HG02943 (cell line): ENCODE measurements around the gene TTC23L.
"Not testable (repeated sequence)": the region's sequence is repeated elsewhere in the genome, so short reads cannot be mapped to it uniquely, and the experiment has no call there.

Source experiments
- ATAC-seq: cut with Tn5 transposase; IDR thresholded peaks from one replicate; pipeline ENCODE4 v1.9.1; 2021; ENCODE audit warnings: mild to moderate bottlenecking, low read depth, moderate library complexity; ENCODE audit not compliant: unreplicated experiment

Gene TTC23L

GRCh38 chr5:34838785-34839714, at the start of gene TTC23L:
Gene TTC23L (plus strand): TSS chr5:34839164. CDS start chr5:34840672, 1,508 bp downstream.
- peak; percentile 97 for ATAC-seq

GRCh38 chr5:34789639-34790038, 49.3 kb upstream of the TTC23L start:
- ATAC-seq: no peak

- ATAC-seq: no peak
Observed at GRCh38 chr5:34790069-34790468, 48.9 kb upstream of the TTC23L start.

- no peak for ATAC-seq
Observed at GRCh38 chr5:34791761-34792244, 47.2 kb upstream of the TTC23L start.

GRCh38 chr5:34802834-34803563, 36.0 kb upstream of the TTC23L start:
- ATAC-seq: no peak

- no peak for ATAC-seq
Observed at GRCh38 chr5:34803974-34804732, 34.8 kb upstream of the TTC23L start.

- no peak for ATAC-seq
Observed at GRCh38 chr5:34804913-34805312, 34.1 kb upstream of the TTC23L start.

GRCh38 chr5:34806532-34806931, 32.4 kb upstream of the TTC23L start:
- no peak for ATAC-seq

- ATAC-seq: no peak
Observed at GRCh38 chr5:34811706-34812105, 27.3 kb upstream of the TTC23L start.

GRCh38 chr5:34813509-34813908, 25.5 kb upstream of the TTC23L start:
- no peak for ATAC-seq

- no peak for ATAC-seq
Observed at GRCh38 chr5:34817558-34818351, 21.2 kb upstream of the TTC23L start.

GRCh38 chr5:34818717-34819116, 20.2 kb upstream of the TTC23L start:
- no peak for ATAC-seq

- ATAC-seq: no peak
Observed at GRCh38 chr5:34820593-34820992, 18.4 kb upstream of the TTC23L start.

GRCh38 chr5:34822956-34823715, 15.8 kb upstream of the TTC23L start:
- no peak for ATAC-seq

GRCh38 chr5:34826347-34826746, 12.6 kb upstream of the TTC23L start:
- ATAC-seq: no peak

GRCh38 chr5:34827588-34828506, 11.1 kb upstream of the TTC23L start:
- no peak for ATAC-seq

GRCh38 chr5:34830827-34831226, 8.1 kb upstream of the TTC23L start:
- not testable (repeated sequence) for ATAC-seq

- no peak for ATAC-seq
Observed at GRCh38 chr5:34831303-34831702, 7.7 kb upstream of the TTC23L start.
